HG03280 (cell line): ENCODE measurements around the gene CATSPERD.

Source experiments
- ATAC-seq: cut with Tn5 transposase; IDR thresholded peaks from one replicate; pipeline ENCODE4 v1.9.1; 2021; ENCODE audit warnings: mild to moderate bottlenecking, moderate library complexity; ENCODE audit not compliant: unreplicated experiment

CATSPERD gene

DNA sequence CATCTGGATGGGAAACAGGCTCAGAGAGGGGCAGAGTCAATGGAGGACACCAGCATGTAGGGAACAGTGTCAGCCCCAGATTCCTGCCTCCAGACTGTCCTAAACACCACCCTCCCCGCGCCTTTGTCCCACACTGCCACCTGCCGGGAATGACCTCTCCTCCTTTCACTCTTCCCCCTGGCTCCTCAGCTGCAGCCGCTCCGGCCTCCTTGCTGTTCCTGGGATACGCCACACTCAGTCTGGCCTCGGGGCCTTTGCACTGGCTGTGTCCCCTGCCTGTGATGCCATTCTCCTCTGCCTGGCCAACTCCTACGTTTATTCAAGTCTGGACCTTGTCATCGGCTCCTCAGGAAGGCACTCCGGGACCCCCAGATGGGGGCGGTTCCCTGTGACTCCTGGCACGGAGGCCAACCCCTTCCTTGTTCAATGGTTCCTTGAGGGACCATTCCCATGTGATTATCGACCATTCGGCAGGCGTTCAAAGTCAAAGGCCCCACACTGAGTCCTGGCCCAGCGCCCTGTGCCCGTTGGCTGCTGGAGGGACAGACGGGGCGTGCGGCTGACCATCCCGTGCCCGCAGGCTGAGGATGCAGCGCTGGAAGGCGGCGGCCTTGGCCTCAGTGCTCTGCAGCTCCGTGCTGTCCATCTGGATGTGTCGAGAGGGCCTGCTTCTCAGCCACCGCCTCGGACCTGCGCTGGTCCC, 103.3 kb downstream of the CATSPERD start:
- ATAC-seq: no peak

- ATAC-seq: no peak
Observed at GRCh38 chr19:5824751-5825150, 104.3 kb downstream of the CATSPERD start.

DNA sequence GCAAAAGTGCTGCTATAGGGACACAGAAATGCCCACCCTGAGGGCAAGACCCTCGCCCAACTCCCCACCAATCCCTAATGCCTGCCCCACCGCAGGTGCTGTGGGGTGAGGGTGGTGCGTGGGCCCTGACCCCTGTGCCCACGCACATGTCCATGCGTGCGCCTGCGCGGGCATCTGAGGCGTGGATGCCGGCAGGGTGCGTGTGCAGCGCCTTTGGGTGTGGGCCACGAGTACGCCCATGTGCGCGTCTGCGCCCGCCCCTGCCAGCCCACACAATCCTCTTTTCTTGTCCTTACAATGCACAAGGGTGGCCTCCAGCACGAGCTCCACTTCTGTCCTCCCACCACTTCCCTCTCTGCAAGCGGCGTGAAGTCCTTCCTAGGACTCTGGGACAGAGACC, 104.7 kb downstream of the CATSPERD start:
- no peak for ATAC-seq

GRCh38 chr19:5826531-5827341, 106.3 kb downstream of the CATSPERD start:
- no peak for ATAC-seq

- ATAC-seq: no peak
Observed at GRCh38 chr19:5827342-5827890, 107.0 kb downstream of the CATSPERD start.

GRCh38 chr19:5827891-5828660, 107.6 kb downstream of the CATSPERD start:
- ATAC-seq: peak; percentile 71
